ENCODE measurements around the gene SMCO3.
A peak's percentile ranks its signal among the peaks of the same experiment; 100 is the strongest.

Gene SMCO3

DNA sequence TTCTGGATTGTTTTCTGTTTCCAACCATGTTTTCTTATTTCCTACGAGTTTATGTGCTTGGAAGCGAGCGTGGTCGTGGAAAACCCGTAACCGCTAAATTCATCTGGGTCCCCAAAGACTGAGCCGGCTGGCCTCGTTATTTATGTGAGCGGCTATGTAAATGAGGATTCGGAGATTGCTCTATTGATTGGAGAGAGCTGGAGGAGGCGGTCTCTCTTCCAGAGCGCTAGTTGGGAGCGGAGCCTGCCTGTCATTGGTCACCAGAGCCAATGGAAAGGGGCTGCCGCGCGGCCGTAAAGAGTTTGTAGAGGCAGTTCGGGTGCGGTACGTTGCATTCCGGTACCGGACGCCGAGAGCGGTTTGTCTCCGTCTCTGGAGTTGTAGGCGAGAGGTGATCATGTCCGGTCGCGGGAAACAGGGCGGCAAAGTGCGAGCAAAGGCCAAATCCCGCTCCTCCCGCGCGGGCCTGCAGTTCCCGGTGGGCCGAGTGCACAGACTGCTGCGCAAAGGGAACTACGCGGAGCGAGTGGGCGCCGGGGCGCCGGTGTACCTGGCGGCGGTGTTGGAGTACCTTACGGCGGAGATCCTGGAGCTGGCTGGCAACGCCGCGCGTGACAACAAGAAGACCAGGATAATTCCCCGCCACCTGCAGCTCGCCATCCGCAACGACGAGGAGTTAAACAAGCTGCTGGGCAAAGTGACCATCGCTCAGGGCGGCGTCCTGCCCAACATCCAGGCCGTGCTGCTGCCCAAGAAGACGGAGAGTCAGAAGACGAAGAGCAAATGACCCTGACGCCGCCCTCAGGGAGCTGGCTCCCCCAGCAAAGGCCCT is 39.7 kb downstream of the SMCO3 start:
- Histone ChIP-seq H3K27ac (no peak overlapping the region), H3K36me3 (no peaks in the 10 kb centered on the region; the same call in 1 of the 2 replicates), H3K4me3 (ENCODE audit: low read depth, low read length) (no peak overlapping the region), H3K9me3 (ENCODE audit: severe bottlenecking) (no peaks in the 10 kb centered on the region), H3K27me3 (ENCODE audit: insufficient read depth, low read depth, severe bottlenecking) (no peaks in the 10 kb centered on the region)
- no peak for DNase-seq
- TF ChIP-seq, protein P1, sequence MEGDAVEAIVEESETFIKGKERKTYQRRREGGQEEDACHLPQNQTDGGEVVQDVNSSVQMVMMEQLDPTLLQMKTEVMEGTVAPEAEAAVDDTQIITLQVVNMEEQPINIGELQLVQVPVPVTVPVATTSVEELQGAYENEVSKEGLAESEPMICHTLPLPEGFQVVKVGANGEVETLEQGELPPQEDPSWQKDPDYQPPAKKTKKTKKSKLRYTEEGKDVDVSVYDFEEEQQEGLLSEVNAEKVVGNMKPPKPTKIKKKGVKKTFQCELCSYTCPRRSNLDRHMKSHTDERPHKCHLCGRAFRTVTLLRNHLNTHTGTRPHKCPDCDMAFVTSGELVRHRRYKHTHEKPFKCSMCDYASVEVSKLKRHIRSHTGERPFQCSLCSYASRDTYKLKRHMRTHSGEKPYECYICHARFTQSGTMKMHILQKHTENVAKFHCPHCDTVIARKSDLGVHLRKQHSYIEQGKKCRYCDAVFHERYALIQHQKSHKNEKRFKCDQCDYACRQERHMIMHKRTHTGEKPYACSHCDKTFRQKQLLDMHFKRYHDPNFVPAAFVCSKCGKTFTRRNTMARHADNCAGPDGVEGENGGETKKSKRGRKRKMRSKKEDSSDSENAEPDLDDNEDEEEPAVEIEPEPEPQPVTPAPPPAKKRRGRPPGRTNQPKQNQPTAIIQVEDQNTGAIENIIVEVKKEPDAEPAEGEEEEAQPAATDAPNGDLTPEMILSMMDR (IDR thresholded peaks at IDR 0.05; ENCODE audit: low read depth, low read length), result no peak

DNA sequence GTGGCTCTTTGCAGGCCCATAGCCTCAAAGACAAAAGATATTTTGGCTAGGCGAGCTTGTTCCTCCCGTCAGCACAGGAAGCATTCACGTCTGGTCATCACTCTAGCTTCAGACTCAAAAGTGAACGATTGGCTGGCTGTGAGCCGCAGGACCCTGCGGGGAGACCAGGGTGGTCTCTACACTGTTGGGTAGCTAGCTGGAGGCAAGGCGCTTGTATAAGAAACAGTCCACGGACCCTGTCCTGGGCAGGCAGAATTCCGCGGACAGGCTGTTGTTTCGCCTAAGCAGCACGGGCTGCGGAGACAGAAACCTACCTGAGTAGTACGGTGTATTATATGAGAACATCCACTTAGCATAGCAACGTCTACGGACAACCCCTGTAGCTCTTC is 40.3 kb downstream of the SMCO3 start:
- peaks cover 2% of the 10 kb centered on the region for H3K36me3 ChIP-seq
- H3K4me3 ChIP-seq (ENCODE audit: low read depth, low read length), result no peak overlapping the region
- TF ChIP-seq, protein P1 (IDR thresholded peaks at IDR 0.05; ENCODE audit: low read depth, low read length), result no peak
- no peaks in the 10 kb centered on the region for H3K27me3 ChIP-seq (ENCODE audit: insufficient read depth, low read depth, severe bottlenecking)
- DNase-seq, result no peak
- no peak overlapping the region for H3K27ac ChIP-seq
- H3K9me3 ChIP-seq (ENCODE audit: severe bottlenecking), result no peaks in the 10 kb centered on the region

DNA sequence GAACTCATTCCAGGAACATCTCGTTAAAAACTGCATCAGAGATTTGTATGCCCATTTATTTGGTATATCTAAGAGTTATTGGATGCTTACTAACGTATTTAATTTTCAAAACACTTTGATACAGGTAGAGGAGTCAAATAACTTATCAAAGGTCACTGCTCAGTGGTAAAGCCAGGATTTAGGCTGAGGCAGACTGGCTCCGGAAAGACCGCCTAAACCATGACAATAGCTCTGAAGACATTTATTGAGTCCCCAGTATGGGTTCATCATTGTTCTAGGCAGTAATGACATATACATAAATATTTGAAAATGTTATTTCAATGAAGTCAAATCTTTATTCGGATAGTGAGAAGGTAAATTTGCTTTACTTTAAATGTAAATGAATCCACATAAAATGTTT is 41.0 kb downstream of the SMCO3 start:
- TF ChIP-seq, protein P1 (IDR thresholded peaks at IDR 0.05; ENCODE audit: low read depth, low read length), result no peak
- no peaks in the 10 kb centered on the region for H3K9me3 ChIP-seq (ENCODE audit: severe bottlenecking)
- no peak for DNase-seq

DNA sequence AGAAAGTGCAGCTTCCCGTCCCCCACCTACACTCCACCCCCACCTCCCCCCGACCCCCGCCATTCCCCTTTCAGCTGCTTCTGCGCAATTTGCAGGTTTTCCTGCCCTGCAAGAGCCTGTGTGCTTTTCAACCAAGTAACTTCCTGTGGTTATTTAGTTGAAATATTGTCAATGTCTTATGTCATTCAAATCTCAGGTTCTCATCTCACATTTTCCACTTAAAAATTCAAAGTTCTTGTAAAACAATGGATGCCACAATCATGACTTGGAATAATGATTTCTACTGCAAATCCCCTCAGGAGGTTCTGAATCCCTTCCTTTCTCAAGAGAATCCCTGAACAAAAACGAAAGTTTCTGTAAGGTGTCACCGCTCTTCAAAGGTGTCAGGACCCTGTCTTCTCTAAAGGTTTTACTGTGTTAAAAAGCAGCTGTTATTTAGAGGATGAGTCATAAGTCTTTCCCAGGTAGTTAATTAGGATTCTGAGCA is 42.3 kb downstream of the SMCO3 start:
- Histone ChIP-seq H3K27me3 (ENCODE audit: insufficient read depth, low read depth, severe bottlenecking) (no peaks in the 10 kb centered on the region), H3K4me3 (ENCODE audit: low read depth, low read length) (peak overlapping the region; percentile 86)
- no peak for DNase-seq

More for the DNA sequence above, 41.0 kb downstream of the SMCO3 start:
- Histone ChIP-seq H3K36me3 (peaks cover 4% of the 10 kb centered on the region), H3K27ac (no peak overlapping the region), H3K27me3 (ENCODE audit: insufficient read depth, low read depth, severe bottlenecking) (no peaks in the 10 kb centered on the region), H3K4me3 (ENCODE audit: low read depth, low read length) (no peak overlapping the region)

DNA sequence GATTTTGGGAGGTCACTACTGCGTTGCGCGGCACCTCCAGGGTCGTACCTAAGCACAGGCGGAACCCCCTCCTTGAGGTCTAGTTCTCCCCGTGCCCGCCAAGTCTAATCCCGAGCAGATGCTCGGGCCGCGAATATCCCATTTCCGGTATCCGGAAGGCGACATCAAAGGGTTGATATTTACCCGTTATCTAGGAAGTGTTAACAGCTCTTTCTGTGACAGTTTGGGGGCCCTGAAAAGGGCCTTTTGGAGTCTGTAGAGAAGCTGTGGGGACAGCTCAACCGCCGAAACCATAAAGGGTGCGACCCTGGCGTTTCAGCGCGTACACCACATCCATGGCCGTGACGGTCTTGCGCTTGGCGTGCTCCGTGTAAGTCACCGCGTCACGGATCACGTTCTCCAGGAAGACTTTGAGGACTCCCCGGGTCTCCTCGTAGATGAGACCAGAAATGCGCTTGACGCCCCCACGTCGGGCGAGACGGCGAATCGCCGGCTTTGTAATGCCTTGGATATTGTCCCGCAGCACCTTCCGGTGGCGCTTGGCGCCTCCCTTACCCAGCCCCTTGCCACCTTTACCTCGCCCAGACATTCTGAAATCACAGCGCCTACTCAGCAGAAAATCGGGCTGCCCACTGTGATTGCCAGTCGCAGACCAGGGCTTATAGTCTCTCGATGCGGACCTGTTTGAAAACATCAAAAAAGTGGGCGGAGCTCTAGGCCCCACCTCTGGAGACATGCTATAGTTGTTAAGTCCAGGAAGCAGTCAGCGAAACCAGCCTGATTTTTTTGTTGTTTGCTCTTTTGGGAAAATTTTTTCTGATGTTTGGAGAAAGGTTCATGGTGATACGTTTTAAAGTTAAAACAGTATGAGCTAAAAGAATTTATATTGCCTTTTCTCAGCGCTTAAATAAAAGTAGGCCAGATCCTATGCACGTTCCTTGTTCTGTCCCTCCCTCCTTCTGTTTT is 43.2 kb downstream of the SMCO3 start:
- TF ChIP-seq, protein P1 (IDR thresholded peaks at IDR 0.05; ENCODE audit: low read depth, low read length), result no peak
- peak overlapping the region; percentile 98 for H3K27ac ChIP-seq
- peak; percentile 94 for DNase-seq
- no peaks in the 10 kb centered on the region for H3K27me3 ChIP-seq (ENCODE audit: insufficient read depth, low read depth, severe bottlenecking)
- H3K9me3 ChIP-seq (ENCODE audit: severe bottlenecking), result peaks cover 5% of the 10 kb centered on the region
- peaks cover 4% of the 10 kb centered on the region for H3K36me3 ChIP-seq
- H3K4me3 ChIP-seq (ENCODE audit: low read depth, low read length), result peak overlapping the region; percentile 86

More for the DNA sequence above, 42.3 kb downstream of the SMCO3 start:
- TF ChIP-seq, protein P1 (IDR thresholded peaks at IDR 0.05; ENCODE audit: low read depth, low read length), result no peak
- H3K9me3 ChIP-seq (ENCODE audit: severe bottlenecking), result no peaks in the 10 kb centered on the region
- H3K36me3 ChIP-seq, result peaks cover 4% of the 10 kb centered on the region
- H3K27ac ChIP-seq, result peak overlapping the region; percentile 98

All from WERI-Rb-1 (cell line).